WI38 (cell line): ENCODE data around the gene MYO5C.

Experiments used
- H3K4me3 ChIP-seq: 2 replicates; pipeline ENCODE4 v1.5.1; 2011; ENCODE audit warnings: low read depth, mild to moderate bottlenecking, control low read depth, low read length
- TF ChIP-seq, protein P1 (sequence below): IDR thresholded peaks from 2 replicates; pipeline ENCODE4 v1.5.1; 2012; ENCODE audit warnings: low read depth, mild to moderate bottlenecking, control low read depth, low read length

Gene MYO5C

DNA sequence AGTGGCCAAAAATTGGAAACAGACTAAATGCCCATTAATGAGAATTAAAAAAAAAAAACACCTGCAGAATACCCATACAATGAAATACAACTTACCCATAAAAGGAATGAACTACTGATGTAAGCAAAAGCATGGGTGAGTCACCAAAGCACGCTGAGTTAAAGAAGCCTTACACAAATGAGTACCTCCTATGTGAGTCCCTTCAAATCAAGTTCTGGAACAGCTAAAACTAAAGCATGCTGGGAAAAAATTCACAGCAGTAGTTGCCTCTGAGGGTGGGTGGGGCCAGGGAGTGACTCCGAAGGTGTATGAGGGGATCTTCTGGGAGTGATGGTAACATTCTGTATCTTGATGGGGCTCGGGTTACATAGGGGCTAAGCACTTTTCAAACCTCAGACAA, 11.4 kb downstream of the MYO5C start:
- TF ChIP-seq, protein P1, sequence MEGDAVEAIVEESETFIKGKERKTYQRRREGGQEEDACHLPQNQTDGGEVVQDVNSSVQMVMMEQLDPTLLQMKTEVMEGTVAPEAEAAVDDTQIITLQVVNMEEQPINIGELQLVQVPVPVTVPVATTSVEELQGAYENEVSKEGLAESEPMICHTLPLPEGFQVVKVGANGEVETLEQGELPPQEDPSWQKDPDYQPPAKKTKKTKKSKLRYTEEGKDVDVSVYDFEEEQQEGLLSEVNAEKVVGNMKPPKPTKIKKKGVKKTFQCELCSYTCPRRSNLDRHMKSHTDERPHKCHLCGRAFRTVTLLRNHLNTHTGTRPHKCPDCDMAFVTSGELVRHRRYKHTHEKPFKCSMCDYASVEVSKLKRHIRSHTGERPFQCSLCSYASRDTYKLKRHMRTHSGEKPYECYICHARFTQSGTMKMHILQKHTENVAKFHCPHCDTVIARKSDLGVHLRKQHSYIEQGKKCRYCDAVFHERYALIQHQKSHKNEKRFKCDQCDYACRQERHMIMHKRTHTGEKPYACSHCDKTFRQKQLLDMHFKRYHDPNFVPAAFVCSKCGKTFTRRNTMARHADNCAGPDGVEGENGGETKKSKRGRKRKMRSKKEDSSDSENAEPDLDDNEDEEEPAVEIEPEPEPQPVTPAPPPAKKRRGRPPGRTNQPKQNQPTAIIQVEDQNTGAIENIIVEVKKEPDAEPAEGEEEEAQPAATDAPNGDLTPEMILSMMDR: no peak

DNA sequence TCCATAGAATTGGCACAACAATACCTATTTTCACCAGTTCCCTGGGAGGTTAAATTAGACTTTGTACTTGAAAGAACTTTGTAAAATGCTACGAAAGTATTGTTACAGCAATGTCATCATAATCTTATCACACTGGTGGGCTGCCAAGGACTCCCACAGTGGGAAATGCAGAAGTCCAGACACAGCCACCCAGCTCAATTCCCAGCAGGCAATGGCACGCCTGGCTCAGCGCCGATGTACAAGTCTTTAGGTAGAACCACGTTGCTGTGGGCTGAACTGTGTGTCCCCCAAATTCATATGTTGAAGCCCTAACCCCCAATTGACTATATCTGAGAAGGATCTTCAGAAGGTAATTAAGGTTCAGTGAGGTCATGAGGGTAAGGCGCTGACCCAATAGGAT, 12.3 kb downstream of the MYO5C start:
- TF ChIP-seq, protein P1: no peak
- H3K4me3 ChIP-seq: no peak overlapping the region

More for the DNA sequence above, 11.4 kb downstream of the MYO5C start:
- no peak overlapping the region for H3K4me3 ChIP-seq

DNA sequence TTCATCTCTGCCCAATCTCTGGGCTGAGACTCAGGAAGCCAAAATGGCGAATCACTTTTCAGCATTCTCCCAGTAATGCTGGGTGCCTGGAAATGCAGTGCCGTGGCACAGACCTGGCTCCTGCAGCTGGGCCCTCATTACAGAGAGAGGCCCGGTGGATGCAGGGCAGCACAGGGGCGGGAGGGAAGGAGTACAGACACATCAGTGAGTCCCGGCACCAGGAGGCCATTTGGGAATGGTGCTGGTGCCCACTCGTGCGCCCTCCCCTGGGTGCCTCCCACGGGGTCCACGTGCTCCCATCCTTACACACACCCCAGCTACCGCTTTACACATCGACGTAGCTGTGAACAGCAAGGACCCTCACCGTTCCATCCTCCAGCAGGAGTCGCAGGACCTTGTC, 13.2 kb downstream of the MYO5C start:
- H3K4me3 ChIP-seq: no peak overlapping the region
- TF ChIP-seq, protein P1: no peak

DNA sequence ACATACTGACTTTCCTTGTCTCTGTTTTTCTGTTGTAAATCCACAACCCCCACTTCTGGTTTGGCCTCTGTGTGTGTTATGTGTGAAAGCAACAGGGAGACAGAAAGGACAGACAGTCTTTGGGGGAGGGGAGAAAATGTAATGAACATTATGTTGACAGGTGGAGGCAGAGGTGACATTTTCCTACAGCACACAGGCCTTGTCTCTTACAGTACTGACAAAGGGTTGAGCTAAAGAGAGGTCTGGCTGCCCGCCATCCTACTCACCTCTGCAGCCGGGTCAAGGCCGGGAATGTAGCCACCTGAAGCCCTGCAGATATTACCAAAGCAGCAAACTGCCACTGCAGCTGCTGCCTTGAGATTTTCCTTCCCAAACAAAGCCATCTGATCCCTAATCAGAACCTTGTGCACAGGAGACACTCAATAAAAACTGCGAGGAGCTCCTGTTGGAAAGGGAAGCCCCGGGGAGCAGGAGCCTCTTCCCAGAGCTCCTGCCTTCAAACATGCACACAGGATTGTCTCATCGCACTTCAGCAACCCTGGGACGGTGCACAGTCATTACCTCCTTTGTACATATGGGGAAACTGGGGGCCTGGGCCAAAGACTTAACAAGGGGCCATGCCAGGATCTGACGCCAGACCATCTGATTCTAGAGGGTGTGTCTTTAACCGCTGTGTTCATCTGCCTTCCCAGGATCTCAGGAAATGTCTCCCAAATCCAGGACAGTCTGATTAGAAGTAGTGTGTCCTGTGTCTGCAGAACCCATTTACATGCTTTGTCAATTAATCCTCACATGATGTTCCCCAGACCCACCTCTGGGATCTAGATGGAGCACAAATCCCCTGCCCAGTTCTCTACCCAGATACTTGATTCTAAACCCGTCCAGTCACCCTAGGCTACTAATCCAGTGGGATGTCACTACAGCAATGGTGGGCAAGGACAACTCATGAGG, 14.2 kb downstream of the MYO5C start:
- TF ChIP-seq, protein P1: no peak
- H3K4me3 ChIP-seq: no peak overlapping the region

DNA sequence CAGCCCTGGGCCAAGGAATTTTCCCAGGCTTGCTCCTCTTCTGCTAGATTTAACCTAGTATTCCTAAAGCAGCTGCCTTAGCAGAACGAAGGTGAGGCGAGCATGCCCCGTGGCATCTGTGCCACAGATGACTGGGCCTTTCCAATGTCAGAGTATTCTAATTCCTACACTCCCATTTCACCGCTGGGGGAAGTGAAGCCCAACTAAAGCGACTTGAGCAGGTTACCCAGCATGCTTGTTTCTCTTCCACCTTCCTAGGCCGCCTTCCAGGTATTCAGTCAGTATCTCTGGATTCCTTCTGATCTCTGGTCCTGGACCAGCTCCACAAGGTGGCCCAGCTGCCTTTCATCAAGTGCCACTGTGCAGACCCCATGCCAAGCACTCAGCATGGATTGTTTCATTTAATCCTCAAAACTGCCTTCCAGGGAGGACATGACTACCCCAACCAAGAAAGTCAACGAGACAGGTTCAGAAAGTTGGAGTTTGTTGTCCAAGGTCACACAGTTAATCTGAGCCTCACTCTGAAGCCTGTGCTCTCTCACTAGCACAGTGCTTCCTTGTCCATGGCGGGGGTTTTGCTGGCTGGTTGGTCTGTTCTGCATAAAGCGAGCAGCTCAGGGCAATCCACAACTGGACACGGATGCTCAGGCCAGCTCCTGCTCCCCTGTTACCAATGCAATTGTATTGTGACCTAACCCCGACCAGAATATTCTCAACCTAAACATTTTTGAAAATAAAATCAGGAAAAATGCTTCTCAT, 15.1 kb downstream of the MYO5C start:
- H3K4me3 ChIP-seq: no peak overlapping the region
- TF ChIP-seq, protein P1: no peak

GRCh38 chr15:52278636-52279367, 16.8 kb downstream of the MYO5C start:
- TF ChIP-seq, protein P1: no peak
- H3K4me3 ChIP-seq: no peak overlapping the region
